ENCODE results near the gene SAMD1.
A peak's percentile ranks its signal among the peaks of the same experiment; 100 is the strongest.
"Not testable (repeated sequence)": the region's sequence is repeated elsewhere in the genome, so short reads cannot be mapped to it uniquely, and the experiment has no call there.

Gene SAMD1

GRCh38 chr19:14059093-14059480, 31.5 kb downstream of the SAMD1 start:
- DNase-seq: no peak

GRCh38 chr19:14058182-14059092, 32.1 kb downstream of the SAMD1 start:
- no peak for DNase-seq

GRCh38 chr19:14056741-14057356, 33.7 kb downstream of the SAMD1 start:
- DNase-seq: no peak

- no peak for DNase-seq
Observed at GRCh38 chr19:14056069-14056666, 34.4 kb downstream of the SAMD1 start.

GRCh38 chr19:14055396-14055795, 35.2 kb downstream of the SAMD1 start:
- DNase-seq: no peak

- no peak for DNase-seq
Observed at GRCh38 chr19:14054721-14055120, 35.8 kb downstream of the SAMD1 start.

- no peak for DNase-seq
Observed at GRCh38 chr19:14054099-14054498, 36.5 kb downstream of the SAMD1 start.

GRCh38 chr19:14053500-14053899, 37.1 kb downstream of the SAMD1 start:
- no peak for DNase-seq

- DNase-seq: no peak
Observed at GRCh38 chr19:14053032-14053431, 37.5 kb downstream of the SAMD1 start.

GRCh38 chr19:14052470-14052869, 38.1 kb downstream of the SAMD1 start:
- DNase-seq: no peak

- no peak for DNase-seq
Observed at GRCh38 chr19:14051980-14052379, 38.6 kb downstream of the SAMD1 start.

- not testable (repeated sequence) for DNase-seq
Observed at GRCh38 chr19:14050961-14051360, 39.6 kb downstream of the SAMD1 start.

- DNase-seq: no peak
Observed at GRCh38 chr19:14050512-14050911, 40.0 kb downstream of the SAMD1 start.

- peak; percentile 12 for DNase-seq
Observed at GRCh38 chr19:14048443-14049153, 42.0 kb downstream of the SAMD1 start.

- DNase-seq: not testable (repeated sequence)
Observed at GRCh38 chr19:14047866-14048265, 42.7 kb downstream of the SAMD1 start.

- peak; percentile 48 for DNase-seq
Observed at GRCh38 chr19:14042659-14043608, 47.6 kb downstream of the SAMD1 start.

GRCh38 chr19:14039181-14039580, 51.4 kb downstream of the SAMD1 start:
- no peak for DNase-seq

Measured in NCI-H510A treated with DMSO at 0.1 percent for 48 hours (cell line).